Measurements from ENCODE around the gene COTL1.

- no peak for TF ChIP-seq TP53 (CRISPR knock-in tag; IDR thresholded peaks at IDR 0.05)
- no peak for TF ChIP-seq FOXP1 (CRISPR knock-in tag; IDR thresholded peaks at IDR 0.05; ENCODE audit: borderline replicate concordance)
- TF ChIP-seq CTCF (IDR thresholded peaks at IDR 0.05) = no peak
Measured at GRCh38 chr16:84535851-84536250, 82.0 kb downstream of the COTL1 start.

Measured in WTC11 (cell line).